KMS-11 (cell line): Measurements from ENCODE around the gene RAPGEF2.

Source experiments
- H2AFZ ChIP-seq: fragments of 200-600 bp; sonication (generic); 2 replicates; pipeline ENCODE4 v1.6.1; 2016; ENCODE audit warnings: antibody characterized with exemption, mixed run types, low read depth
- H3K27ac ChIP-seq: fragments of 200-600 bp; sonication (generic); 2 replicates; pipeline ENCODE4 v1.6.1; 2016; ENCODE audit warnings: mild to moderate bottlenecking, mixed run types
- H3K27me3 ChIP-seq: fragments of 200-600 bp; sonication (generic); 2 replicates; pipeline ENCODE4 v1.6.1; 2017; ENCODE audit warnings: mild to moderate bottlenecking, low read depth, mixed run types, moderate library complexity; ENCODE audit not compliant: insufficient read depth
- H3K36me3 ChIP-seq: fragments of 200-600 bp; sonication (generic); 2 replicates; pipeline ENCODE4 v1.6.1; 2017; ENCODE audit warnings: mild to moderate bottlenecking, mixed run types; ENCODE audit not compliant: insufficient read depth
- H3K4me1 ChIP-seq: fragments of 200-600 bp; sonication (generic); 2 replicates; pipeline ENCODE4 v1.6.1; 2016; ENCODE audit warnings: mild to moderate bottlenecking, low read depth, mixed run types; ENCODE audit not compliant: poor library complexity, severe bottlenecking
- H3K4me2 ChIP-seq: fragments of 200-600 bp; sonication (generic); 2 replicates; pipeline ENCODE4 v1.7.0; 2016; ENCODE audit warnings: mild to moderate bottlenecking, mixed run types
- H3K4me3 ChIP-seq: fragments of 200-600 bp; sonication (generic); IDR thresholded peaks from 2 replicates; pipeline ENCODE4 v1.6.1; 2017; ENCODE audit warnings: low read depth, low read length, mixed read lengths; ENCODE audit not compliant: insufficient read depth
- H3K79me2 ChIP-seq: fragments of 200-600 bp; sonication (generic); 2 replicates; pipeline ENCODE4 v1.6.1; 2016; ENCODE audit warnings: low read depth, mixed run types; ENCODE audit not compliant: insufficient read depth
- H3K9ac ChIP-seq: fragments of 200-600 bp; sonication (generic); 2 replicates; pipeline ENCODE4 v1.6.1; 2016; ENCODE audit warnings: mild to moderate bottlenecking, mixed run types
- H4K20me1 ChIP-seq: fragments of 200-600 bp; sonication (generic); 2 replicates; pipeline ENCODE4 v1.6.1; 2016; ENCODE audit warnings: mild to moderate bottlenecking, mixed run types; ENCODE audit not compliant: insufficient read depth
- TF ChIP-seq, protein P1 (sequence below): fragments of 200-600 bp; sonication (generic); conservative IDR thresholded peaks from 2 replicates; pipeline ENCODE4 v1.6.1; 2017; ENCODE audit warnings: low read depth, mild to moderate bottlenecking, antibody characterized with exemption, low read length, moderate library complexity, mixed read lengths

RAPGEF2 gene

DNA sequence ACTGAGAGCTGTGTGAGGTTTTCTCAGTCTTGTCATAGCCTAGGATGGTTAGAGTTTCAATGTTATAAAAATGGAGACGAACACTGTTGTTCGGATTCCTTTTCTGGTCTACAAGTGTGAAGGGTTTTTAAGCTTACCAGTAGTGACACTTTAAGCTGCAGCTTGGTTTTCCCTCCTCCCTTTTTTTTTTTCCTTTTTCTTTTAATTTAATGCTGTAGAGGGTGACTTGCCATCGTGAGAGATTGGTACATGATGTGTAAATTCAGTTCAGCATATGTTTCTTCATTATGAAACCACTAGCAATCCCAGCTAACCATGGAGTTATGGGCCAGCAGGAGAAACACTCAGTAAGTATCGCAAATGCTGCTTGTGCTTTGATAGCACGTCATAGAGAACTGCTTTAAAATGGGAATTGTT, 165.0 kb downstream of the RAPGEF2 start:
- H3K27me3 ChIP-seq, result no peaks in the 10 kb centered on the region
- H3K4me1 ChIP-seq, result no peaks in the 10 kb centered on the region
- H3K9ac ChIP-seq, result no peak overlapping the region
- TF ChIP-seq, protein P1, sequence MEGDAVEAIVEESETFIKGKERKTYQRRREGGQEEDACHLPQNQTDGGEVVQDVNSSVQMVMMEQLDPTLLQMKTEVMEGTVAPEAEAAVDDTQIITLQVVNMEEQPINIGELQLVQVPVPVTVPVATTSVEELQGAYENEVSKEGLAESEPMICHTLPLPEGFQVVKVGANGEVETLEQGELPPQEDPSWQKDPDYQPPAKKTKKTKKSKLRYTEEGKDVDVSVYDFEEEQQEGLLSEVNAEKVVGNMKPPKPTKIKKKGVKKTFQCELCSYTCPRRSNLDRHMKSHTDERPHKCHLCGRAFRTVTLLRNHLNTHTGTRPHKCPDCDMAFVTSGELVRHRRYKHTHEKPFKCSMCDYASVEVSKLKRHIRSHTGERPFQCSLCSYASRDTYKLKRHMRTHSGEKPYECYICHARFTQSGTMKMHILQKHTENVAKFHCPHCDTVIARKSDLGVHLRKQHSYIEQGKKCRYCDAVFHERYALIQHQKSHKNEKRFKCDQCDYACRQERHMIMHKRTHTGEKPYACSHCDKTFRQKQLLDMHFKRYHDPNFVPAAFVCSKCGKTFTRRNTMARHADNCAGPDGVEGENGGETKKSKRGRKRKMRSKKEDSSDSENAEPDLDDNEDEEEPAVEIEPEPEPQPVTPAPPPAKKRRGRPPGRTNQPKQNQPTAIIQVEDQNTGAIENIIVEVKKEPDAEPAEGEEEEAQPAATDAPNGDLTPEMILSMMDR, result no peak
- no peak overlapping the region for H3K4me2 ChIP-seq
- no peak overlapping the region for H2AFZ ChIP-seq
- H3K36me3 ChIP-seq, result no peaks in the 10 kb centered on the region
- H3K4me3 ChIP-seq, result no peak overlapping the region
- H3K79me2 ChIP-seq, result no peaks in the 10 kb centered on the region
- no peak overlapping the region for H3K27ac ChIP-seq
- no peaks in the 10 kb centered on the region for H4K20me1 ChIP-seq

DNA sequence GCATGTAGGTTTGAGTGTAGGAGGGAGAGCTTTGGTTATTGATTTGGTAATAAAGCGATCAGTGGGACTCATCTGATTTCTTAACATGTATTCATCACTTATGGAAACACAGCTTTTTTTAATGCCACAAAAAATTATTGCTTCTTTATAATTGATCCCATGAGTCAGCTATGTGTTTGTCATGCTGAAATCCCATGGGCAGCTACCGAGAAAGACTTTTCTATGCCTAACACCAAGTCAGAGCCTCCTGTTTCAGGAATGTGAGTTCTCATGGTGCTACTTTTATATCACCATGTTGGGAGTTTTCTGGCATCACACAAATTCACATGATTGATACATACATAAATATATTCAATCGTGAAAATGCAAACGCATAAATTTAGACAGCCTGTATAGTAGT, 165.7 kb downstream of the RAPGEF2 start:
- Histone ChIP-seq H3K27ac (no peak overlapping the region), H3K9ac (no peak overlapping the region), H3K4me2 (no peak overlapping the region), H4K20me1 (no peaks in the 10 kb centered on the region), H3K36me3 (no peaks in the 10 kb centered on the region), H3K27me3 (no peaks in the 10 kb centered on the region), H3K4me1 (no peaks in the 10 kb centered on the region), H3K79me2 (no peaks in the 10 kb centered on the region), H2AFZ (no peak overlapping the region), H3K4me3 (no peak overlapping the region)
- TF ChIP-seq, protein P1, result no peak

DNA sequence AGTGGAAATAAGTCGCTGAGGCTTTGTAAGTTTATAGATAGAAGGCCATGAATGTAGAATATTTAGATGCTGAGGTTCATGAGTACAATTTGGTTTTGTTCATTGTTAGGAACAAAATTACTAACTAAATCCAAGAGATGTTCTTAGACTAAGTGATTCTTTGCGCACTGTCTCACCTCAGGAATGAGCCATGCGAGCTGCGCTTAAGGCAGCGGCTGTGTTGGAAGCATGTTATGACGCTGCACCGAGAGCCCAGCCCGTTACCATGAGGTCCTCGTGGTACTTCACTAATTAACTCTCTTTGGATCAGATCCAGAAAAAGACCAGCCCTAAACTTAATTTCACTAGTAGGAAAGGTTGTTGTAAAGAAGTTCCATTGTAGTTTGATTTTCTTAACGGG, 166.2 kb downstream of the RAPGEF2 start:
- H3K27me3 ChIP-seq, result no peaks in the 10 kb centered on the region
- no peak overlapping the region for H3K4me3 ChIP-seq
- no peak overlapping the region for H3K9ac ChIP-seq
- no peaks in the 10 kb centered on the region for H3K4me1 ChIP-seq
- no peak overlapping the region for H3K4me2 ChIP-seq
- H2AFZ ChIP-seq, result no peak overlapping the region
- no peaks in the 10 kb centered on the region for H3K79me2 ChIP-seq
- no peaks in the 10 kb centered on the region for H4K20me1 ChIP-seq
- no peaks in the 10 kb centered on the region for H3K36me3 ChIP-seq
- TF ChIP-seq, protein P1, result no peak
- no peak overlapping the region for H3K27ac ChIP-seq

DNA sequence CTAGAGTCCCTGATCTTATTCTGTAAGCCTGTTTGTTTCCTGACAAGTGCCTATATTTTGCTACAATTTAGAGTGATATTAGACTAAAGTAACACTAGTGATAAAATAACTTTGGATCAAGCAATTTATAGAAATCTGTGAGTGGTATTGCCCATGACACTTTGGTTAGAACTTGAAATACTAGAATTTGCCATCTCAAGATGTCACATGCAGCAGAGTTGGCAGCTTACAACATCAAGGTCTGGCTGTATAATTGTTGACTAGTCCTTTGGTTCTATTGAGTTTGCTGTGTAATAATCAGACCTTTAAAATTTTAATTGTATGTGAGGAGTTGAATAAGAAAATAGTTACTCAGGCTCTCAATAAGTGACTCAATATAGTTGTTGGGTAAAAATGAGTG, 167.1 kb downstream of the RAPGEF2 start:
- H3K79me2 ChIP-seq, result no peaks in the 10 kb centered on the region
- no peak overlapping the region for H2AFZ ChIP-seq
- H3K4me3 ChIP-seq, result no peak overlapping the region
- H3K36me3 ChIP-seq, result no peaks in the 10 kb centered on the region
- H3K27ac ChIP-seq, result no peak overlapping the region
- H3K4me2 ChIP-seq, result no peak overlapping the region
- H3K27me3 ChIP-seq, result no peaks in the 10 kb centered on the region
- H3K9ac ChIP-seq, result no peak overlapping the region
- no peaks in the 10 kb centered on the region for H4K20me1 ChIP-seq
- no peaks in the 10 kb centered on the region for H3K4me1 ChIP-seq
- TF ChIP-seq, protein P1, result no peak

DNA sequence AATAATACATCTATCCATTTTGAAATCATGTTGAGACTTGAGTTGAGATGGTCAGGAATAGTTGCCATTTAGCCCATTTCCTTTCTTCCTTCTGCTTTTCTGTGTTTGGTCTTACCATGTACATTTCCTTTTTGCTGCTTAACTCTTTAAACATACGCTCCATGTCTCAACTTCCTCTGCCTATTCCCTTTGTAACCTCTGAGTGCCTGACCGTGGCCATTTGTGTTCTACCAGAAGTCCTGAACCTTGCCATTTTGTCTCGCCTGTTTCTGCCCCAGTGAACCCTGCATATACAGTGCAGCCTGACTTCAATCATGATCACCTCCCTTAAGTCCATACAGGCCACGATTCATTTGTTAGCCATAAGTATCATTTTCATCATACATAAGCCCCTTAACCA, 169.0 kb downstream of the RAPGEF2 start:
- Histone ChIP-seq H3K9ac (no peak overlapping the region), H2AFZ (no peak overlapping the region), H3K36me3 (no peaks in the 10 kb centered on the region), H3K27ac (no peak overlapping the region), H4K20me1 (no peaks in the 10 kb centered on the region), H3K4me3 (no peak overlapping the region), H3K4me1 (no peaks in the 10 kb centered on the region), H3K27me3 (no peaks in the 10 kb centered on the region), H3K79me2 (no peaks in the 10 kb centered on the region), H3K4me2 (no peak overlapping the region)
- TF ChIP-seq, protein P1, result no peak
